ENCODE results near the gene PDIA5.

- TF ChIP-seq CTCF (IDR thresholded peaks at IDR 0.05; ENCODE audit: poor library complexity, severe bottlenecking) (no peak), MXI1 (conservative IDR thresholded peaks at IDR 0.05; ENCODE audit: poor library complexity, severe bottlenecking) (no peak)
Measured at GRCh38 chr3:123110976-123111615, 44.3 kb downstream of the PDIA5 start.
